Putamen (tissue), 1 donor: ENCODE results near the gene FRMD4A.
"Not testable (repeated sequence)": the region's sequence is repeated elsewhere in the genome, so short reads cannot be mapped to it uniquely, and the experiment has no call there.

Experiments used
- DNase-seq: peaks from one replicate; pipeline ENCODE4 v3.0.0-alpha.2; 2016; ENCODE audit warnings: low spot score

The FRMD4A gene

GRCh38 chr10:13877154-13877909, 453.4 kb downstream of the FRMD4A start:
- no peak for DNase-seq

- no peak for DNase-seq
Measured at GRCh38 chr10:13873196-13873595, 457.5 kb downstream of the FRMD4A start.

- no peak for DNase-seq
Measured at GRCh38 chr10:13872411-13872810, 458.3 kb downstream of the FRMD4A start.

GRCh38 chr10:13871776-13872175, 458.9 kb downstream of the FRMD4A start:
- no peak for DNase-seq

GRCh38 chr10:13871011-13871410, 459.7 kb downstream of the FRMD4A start:
- no peak for DNase-seq

- DNase-seq: no peak
Measured at GRCh38 chr10:13869295-13869664, 461.4 kb downstream of the FRMD4A start.

GRCh38 chr10:13868528-13869294, 462.0 kb downstream of the FRMD4A start:
- no peak for DNase-seq

- DNase-seq: no peak
Measured at GRCh38 chr10:13867822-13868221, 462.9 kb downstream of the FRMD4A start.

- no peak for DNase-seq
Measured at GRCh38 chr10:13865758-13866491, 464.8 kb downstream of the FRMD4A start.

- not testable (repeated sequence) for DNase-seq
Measured at GRCh38 chr10:13865220-13865619, 465.5 kb downstream of the FRMD4A start.

- peak; percentile 47 for DNase-seq
Measured at GRCh38 chr10:13862546-13863233, 468.0 kb downstream of the FRMD4A start.

GRCh38 chr10:13860886-13861285, 469.8 kb downstream of the FRMD4A start:
- no peak for DNase-seq

- DNase-seq: no peak
Measured at GRCh38 chr10:13859979-13860654, 470.6 kb downstream of the FRMD4A start.

- no peak for DNase-seq
Measured at GRCh38 chr10:13858709-13859108, 472.0 kb downstream of the FRMD4A start.

GRCh38 chr10:13857451-13857850, 473.3 kb downstream of the FRMD4A start:
- DNase-seq: no peak

GRCh38 chr10:13853854-13854253, 476.9 kb downstream of the FRMD4A start:
- DNase-seq: no peak

GRCh38 chr10:13852872-13853271, 477.9 kb downstream of the FRMD4A start:
- no peak for DNase-seq

GRCh38 chr10:13851906-13852305, 478.8 kb downstream of the FRMD4A start:
- no peak for DNase-seq

GRCh38 chr10:13848520-13849445, 481.9 kb downstream of the FRMD4A start:
- DNase-seq: no peak

- no peak for DNase-seq
Measured at GRCh38 chr10:13847201-13847631, 483.5 kb downstream of the FRMD4A start.
